CD14-positive monocyte (primary cell): ENCODE data around the gene MORN1. TPM values are rescaled to one million over a fixed set of nuclear protein-coding genes. Genes with fewer than 3 reads are reported as not detected.

ENCODE experiments used
- DNase-seq, 3 donors: peaks; one replicate each; pipeline ENCODE4 v3.0.0-alpha.2; 2011 to 2022
- H2AFZ ChIP-seq: 2 replicates; pipeline ENCODE4 v1.6.0; 2012; ENCODE audit warnings: mild to moderate bottlenecking, low read depth, low read length, inconsistent platforms; ENCODE audit not compliant: insufficient read depth, poor library complexity, severe bottlenecking
- H3K27ac ChIP-seq, 2 donors: 1 replicate in 1 of 2; 2 replicates in 1 of 2; pipeline ENCODE4 v1.5.1; 2012 to 2013; ENCODE audit warnings: low read length in 2 of 2, control low read depth in 1 of 2, inconsistent platforms in 1 of 2, low read depth in 1 of 2, mild to moderate bottlenecking in 1 of 2
- H3K27me3 ChIP-seq, 2 donors: one replicate each; pipeline versions ENCODE4 v1.6.0 to v1.6.1; 2011 to 2013; ENCODE audit warnings: low read length in 2 of 2; ENCODE audit not compliant: control insufficient read depth in 2 of 2, insufficient read depth in 2 of 2
- H3K36me3 ChIP-seq, 2 donors: replicated peaks in 1 of 2; 1 replicate in 1 of 2; 2 replicates in 1 of 2; pipeline versions ENCODE4 v1.5.1 to v1.6.1; 2012 to 2013; ENCODE audit warnings: low read length in 2 of 2, control low read depth in 1 of 2, inconsistent platforms in 1 of 2, mild to moderate bottlenecking in 1 of 2; ENCODE audit not compliant: insufficient read depth in 2 of 2, control insufficient read depth in 1 of 2
- H3K4me1 ChIP-seq, 2 donors: 1 replicate in 1 of 2; 2 replicates in 1 of 2; pipeline versions ENCODE4 v1.5.1 to v1.6.1; 2012 to 2013; ENCODE audit warnings: low read length in 2 of 2, control low read depth in 1 of 2, inconsistent platforms in 1 of 2, mild to moderate bottlenecking in 1 of 2, moderate library complexity in 1 of 2; ENCODE audit not compliant: insufficient read depth in 2 of 2, control insufficient read depth in 1 of 2
- H3K4me2 ChIP-seq: replicated peaks from 2 replicates; pipeline ENCODE3; 2012; ENCODE audit warnings: low read length, moderate library complexity, mild to moderate bottlenecking; ENCODE audit not compliant: poor library complexity, severe bottlenecking; ENCODE audit errors: extremely low read depth
- H3K4me3 ChIP-seq, 3 experiments: fragments of 200-600 bp in 1 of 3; sonication (generic) in 1 of 3; replicated peaks in 1 of 3; 1 replicate in 2 of 3; 2 replicates in 1 of 3; pipeline ENCODE4 v1.5.1; 2011 to 2013; ENCODE audit warnings: low read length in 3 of 3, mild to moderate bottlenecking in 3 of 3, control low read depth in 2 of 3, low read depth in 2 of 3, inconsistent platforms in 1 of 3, moderate library complexity in 1 of 3
- H3K79me2 ChIP-seq: 2 replicates; pipeline ENCODE4 v1.6.0; 2012; ENCODE audit warnings: mild to moderate bottlenecking, control low read depth, inconsistent platforms, low read length, moderate library complexity; ENCODE audit not compliant: insufficient read depth
- H3K9ac ChIP-seq: 2 replicates; pipeline ENCODE4 v1.6.0; 2017; ENCODE audit warnings: low read length, mild to moderate bottlenecking; ENCODE audit not compliant: insufficient read depth, poor library complexity, severe bottlenecking
- H3K9me3 ChIP-seq, 2 donors: replicated peaks in 1 of 2; 1 replicate in 1 of 2; 2 replicates in 1 of 2; pipeline versions ENCODE4 v1.5.1 to v1.6.1; 2012 to 2013; ENCODE audit warnings: low read length in 2 of 2, control low read depth in 1 of 2; ENCODE audit not compliant: control insufficient read depth in 1 of 2, insufficient read depth in 1 of 2
- H4K20me1 ChIP-seq: 2 replicates; pipeline ENCODE4 v1.6.0; 2012; ENCODE audit warnings: mild to moderate bottlenecking, low read length, control low read depth, moderate library complexity; ENCODE audit not compliant: insufficient read depth
- H3K27ac Mint-ChIP-seq, 7 donors: one replicate each; pipeline ENCODE4 v1.8.0; 2020; ENCODE audit warnings: mild to moderate bottlenecking in 7 of 7, mixed read lengths in 7 of 7, moderate library complexity in 6 of 7, inconsistent platforms in 2 of 7
- H3K27me3 Mint-ChIP-seq, 3 donors: one replicate each; pipeline ENCODE4 v1.8.0; 2021 to 2022; ENCODE audit warnings: low read depth in 3 of 3, mild to moderate bottlenecking in 3 of 3, mixed read lengths in 3 of 3, moderate library complexity in 3 of 3, inconsistent platforms in 1 of 3
- H3K36me3 Mint-ChIP-seq, 2 donors: one replicate each; pipeline ENCODE4 v1.8.0; 2020; ENCODE audit warnings: mixed read lengths in 2 of 2, inconsistent platforms in 1 of 2, mild to moderate bottlenecking in 1 of 2
- H3K4me1 Mint-ChIP-seq: one replicate; pipeline ENCODE4 v1.8.0; 2020; ENCODE audit warnings: mild to moderate bottlenecking, mixed read lengths
- H3K4me3 Mint-ChIP-seq, 2 donors: one replicate each; pipeline ENCODE4 v1.8.0; 2020; ENCODE audit warnings: mild to moderate bottlenecking in 2 of 2, mixed read lengths in 2 of 2, moderate library complexity in 1 of 2
- H3K9me3 Mint-ChIP-seq, 7 donors: one replicate each; pipeline ENCODE4 v1.8.0; 2020 to 2022; ENCODE audit warnings: mixed read lengths in 7 of 7, mild to moderate bottlenecking in 6 of 7, moderate library complexity in 6 of 7, inconsistent platforms in 2 of 7
- CTCF ChIP-seq: fragments of 200-600 bp; IDR thresholded peaks from one replicate; pipeline ENCODE4 v1.8.0; 2022; ENCODE audit warnings: antibody characterized with exemption, mild to moderate bottlenecking
- WGBS: methylation state at CpG from one replicate; pipeline ENCODE4 v1.1.5; 2013; ENCODE audit warnings: missing lambda C conversion rate; ENCODE audit not compliant: insufficient coverage; 5-methylcytosine and 5-hydroxymethylcytosine counted together
- intact Hi-C, 2 donors: fragments of 100-400 bp; cut with micrococcal nuclease; formaldehyde crosslinking; loops; one replicate each; pipeline versions ENCODE4 v1.15.0 to v1.15.1; 2023
- polyA plus RNA-seq, 3 donors: library from polyadenylated mRNA; depleted of rRNA in 1 of 3; unstranded in 2 of 3; stranded (reverse) in 1 of 3; fragments of 300-500 nt in 2 of 3; fragments of >200 nt in 1 of 3; fragmentation: Illumina TruSeq in 2 of 3; gene quantifications; 1 replicate in 2 of 3; 2 replicates in 1 of 3; pipeline ENCODE4 v1.2.3, GENCODE V29; 2012 to 2021

Gene MORN1
- polyA plus RNA-seq, 3 donors: 1.5 to 3.0 (median 1.7) TPM

GRCh38 chr1:2398871-2399270 is 7.5 kb upstream of the MORN1 start:
- no peak overlapping the region for H3K27ac ChIP-seq
- H3K4me1 Mint-ChIP-seq: peaks cover 4% of the 10 kb centered on the region
- no peaks in the 10 kb centered on the region for H3K9me3 ChIP-seq
- peaks cover 35% of the 10 kb centered on the region for H3K79me2 ChIP-seq
- WGBS: 95% methylated on average over 7 of the region's 7 CpGs
- H3K27me3 ChIP-seq: no peaks in the 10 kb centered on the region
- DNase-seq: no peak
- no peak overlapping the region for H3K4me2 ChIP-seq
- H3K9ac ChIP-seq: no peak overlapping the region
- H3K9me3 Mint-ChIP-seq: no peaks in the 10 kb centered on the region
- H3K4me3 Mint-ChIP-seq: no peak overlapping the region
- H3K27me3 Mint-ChIP-seq: peaks cover 0 to 2% (median 0%) of the 10 kb centered on the region in 3 donors
- intact Hi-C loops: no loop called here
- H3K4me1 ChIP-seq: no peaks in the 10 kb centered on the region
- peaks cover 92% of the 10 kb centered on the region for H4K20me1 ChIP-seq
- H3K4me3 ChIP-seq: no peak overlapping the region
- H3K36me3 ChIP-seq: peaks cover 84 to 97% of the 10 kb centered on the region in 2 donors
- H3K36me3 Mint-ChIP-seq: peaks cover 85 to 97% of the 10 kb centered on the region in 2 donors
- H3K27ac Mint-ChIP-seq: peak overlapping the region in 3 of 7 donors; percentile 12 to 52 (median 36)
- H2AFZ ChIP-seq: no peak overlapping the region
- no peak for TF ChIP-seq CTCF

GRCh38 chr1:2397007-2397679 is 5.8 kb upstream of the MORN1 start:
- peaks cover 79 to 94% of the 10 kb centered on the region in 2 donors for H3K36me3 Mint-ChIP-seq
- peaks cover 21% of the 10 kb centered on the region for H3K4me1 Mint-ChIP-seq
- H3K79me2 ChIP-seq: peaks cover 53% of the 10 kb centered on the region
- no peaks in the 10 kb centered on the region for H3K9me3 Mint-ChIP-seq
- H3K9ac ChIP-seq: no peak overlapping the region
- peaks cover 9 to 14% of the 10 kb centered on the region in 2 donors for H3K4me1 ChIP-seq
- 97% methylated on average over 16 of the region's 19 CpGs for WGBS
- no peak overlapping the region for H3K4me3 ChIP-seq
- peaks cover 93% of the 10 kb centered on the region for H4K20me1 ChIP-seq
- peaks cover 72 to 90% of the 10 kb centered on the region in 2 donors for H3K36me3 ChIP-seq
- H3K9me3 ChIP-seq: no peaks in the 10 kb centered on the region
- no peak for DNase-seq
- TF ChIP-seq CTCF: no peak
- H3K27me3 ChIP-seq: no peaks in the 10 kb centered on the region
- H3K4me3 Mint-ChIP-seq: no peak overlapping the region
- no peak overlapping the region for H3K27ac ChIP-seq
- intact Hi-C loops: no loop called here
- H3K27me3 Mint-ChIP-seq: peaks cover 0 to 2% (median 0%) of the 10 kb centered on the region in 3 donors
- no peak overlapping the region for H2AFZ ChIP-seq
- H3K27ac Mint-ChIP-seq: peak overlapping the region in 3 of 7 donors; percentile 26 to 66 (median 55)
- H3K4me2 ChIP-seq: no peak overlapping the region
